Endodermal cell (in vitro differentiated cells): ENCODE data around the gene RSL24D1. TPM values are rescaled to one million over a fixed set of nuclear protein-coding genes. Genes with fewer than 3 reads are reported as not detected.

Experiments
- DNase-seq: peaks from one replicate; pipeline ENCODE4 v3.0.0-alpha.2; 2017
- H3K27ac ChIP-seq: 2 replicates; pipeline ENCODE4 v1.5.1; 2013; ENCODE audit warnings: mild to moderate bottlenecking, low read depth, low read length, moderate library complexity
- H3K27me3 ChIP-seq: 2 replicates; pipeline ENCODE4 v1.6.1; 2013; ENCODE audit warnings: mild to moderate bottlenecking, low read length, moderate library complexity; ENCODE audit not compliant: insufficient read depth, control insufficient read depth, poor library complexity, severe bottlenecking
- H3K36me3 ChIP-seq: 2 replicates; pipeline ENCODE4 v1.7.0; 2013; ENCODE audit warnings: mild to moderate bottlenecking, low read length, moderate library complexity; ENCODE audit not compliant: control insufficient read depth, insufficient read depth
- H3K4me1 ChIP-seq: one replicate; pipeline ENCODE4 v1.7.0; 2013; ENCODE audit warnings: low read length; ENCODE audit not compliant: control insufficient read depth, insufficient read depth
- H3K4me3 ChIP-seq: 2 replicates; pipeline ENCODE4 v1.5.1; 2013; ENCODE audit warnings: mild to moderate bottlenecking, low read length, moderate library complexity
- H3K9ac ChIP-seq: 2 replicates; pipeline ENCODE4 v1.6.1; 2013; ENCODE audit warnings: mild to moderate bottlenecking, low read length, moderate library complexity; ENCODE audit not compliant: poor library complexity, severe bottlenecking; ENCODE audit errors: extremely low read depth
- H3K9me3 ChIP-seq: 2 replicates; pipeline ENCODE4 v1.6.1; 2013; ENCODE audit warnings: mild to moderate bottlenecking, low read length, moderate library complexity; ENCODE audit not compliant: control insufficient read depth
- H3K27ac Mint-ChIP-seq: 2 replicates; pipeline ENCODE4 v1.8.0; 2020; ENCODE audit warnings: mixed read lengths
- H3K27me3 Mint-ChIP-seq: 2 replicates; pipeline ENCODE4 v1.8.0; 2021; ENCODE audit warnings: mild to moderate bottlenecking, mixed read lengths; ENCODE audit not compliant: insufficient read depth
- H3K36me3 Mint-ChIP-seq: 2 replicates; pipeline ENCODE4 v1.8.0; 2020; ENCODE audit warnings: low read depth, mixed read lengths
- H3K4me1 Mint-ChIP-seq: 2 replicates; pipeline ENCODE4 v1.8.0; 2020; ENCODE audit warnings: mixed read lengths
- H3K4me3 Mint-ChIP-seq: 2 replicates; pipeline ENCODE4 v1.8.0; 2020; ENCODE audit warnings: mild to moderate bottlenecking, moderate library complexity, mixed read lengths
- H3K9me3 Mint-ChIP-seq: 2 replicates; pipeline ENCODE4 v1.8.0; 2020; ENCODE audit warnings: mild to moderate bottlenecking, mixed read lengths
- WGBS, 2 experiments: methylation state at CpG; one replicate each; pipeline versions ENCODE4 v1.1.5 to v1.1.7; 2013; ENCODE audit warnings: missing lambda C conversion rate in 2 of 2, mixed read lengths in 1 of 2; ENCODE audit not compliant: insufficient coverage in 1 of 2, insufficient read length in 1 of 2; 5-methylcytosine and 5-hydroxymethylcytosine counted together
- total RNA-seq, 2 donors: library from RNA; stranded (reverse); fragmentation: NEBNext Ultra II Directional in 1 of 2; extraction: Animal tissue kit (Norgen Biotek cat#: 25700) in 1 of 2; gene quantifications; 2 replicates in 1 of 2; 3 replicates in 1 of 2; pipeline ENCODE4 v1.2.1, GENCODE V29; 2021
- TF ChIP-seq, protein P1 (sequence below): fragments of 200-600 bp; sonication (generic); conservative IDR thresholded peaks from 2 replicates; pipeline ENCODE4 v1.5.0; 2021; ENCODE audit warnings: antibody characterized with exemption, mild to moderate bottlenecking

The RSL24D1 gene
- total RNA-seq, 2 donors from 2014 or later, result 75.9 to 79.8 TPM

DNA sequence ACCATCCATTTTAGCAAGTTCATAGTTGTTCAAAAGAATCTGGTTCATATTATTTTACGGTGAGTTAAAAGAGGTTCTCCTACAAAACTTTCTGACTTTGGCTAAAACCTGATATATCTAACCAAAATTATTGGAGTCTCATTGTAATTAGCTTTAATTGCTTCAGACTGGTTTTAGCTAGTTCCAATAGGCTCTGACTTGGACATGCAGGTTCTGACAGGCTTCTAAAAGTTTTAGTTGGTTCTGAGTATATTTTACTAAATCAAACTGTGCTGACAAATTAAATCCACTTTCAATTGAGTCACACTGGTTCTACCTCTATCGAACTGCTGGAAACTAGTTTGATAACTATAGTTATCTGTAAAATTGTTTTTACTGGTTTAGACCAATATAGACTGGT is 42.1 kb upstream of the RSL24D1 start:
- Mint-ChIP-seq H3K27me3 (no peaks in the 10 kb centered on the region), H3K36me3 (no peaks in the 10 kb centered on the region), H3K4me3 (no peak overlapping the region), H3K4me1 (peaks cover 2% of the 10 kb centered on the region), H3K9me3 (no peaks in the 10 kb centered on the region), H3K27ac (no peak overlapping the region)
- Histone ChIP-seq H3K4me1 (no peaks in the 10 kb centered on the region), H3K9ac (no peak overlapping the region), H3K9me3 (no peaks in the 10 kb centered on the region), H3K27me3 (no peaks in the 10 kb centered on the region), H3K36me3 (no peaks in the 10 kb centered on the region), H3K27ac (no peak overlapping the region), H3K4me3 (no peak overlapping the region)
- DNase-seq, result no peak
- 100% methylated on average over 2 of the region's 2 CpGs; no CpG with 5 or more reads in 1 of the 2 experiments for WGBS, 2 experiments
- TF ChIP-seq, protein P1, sequence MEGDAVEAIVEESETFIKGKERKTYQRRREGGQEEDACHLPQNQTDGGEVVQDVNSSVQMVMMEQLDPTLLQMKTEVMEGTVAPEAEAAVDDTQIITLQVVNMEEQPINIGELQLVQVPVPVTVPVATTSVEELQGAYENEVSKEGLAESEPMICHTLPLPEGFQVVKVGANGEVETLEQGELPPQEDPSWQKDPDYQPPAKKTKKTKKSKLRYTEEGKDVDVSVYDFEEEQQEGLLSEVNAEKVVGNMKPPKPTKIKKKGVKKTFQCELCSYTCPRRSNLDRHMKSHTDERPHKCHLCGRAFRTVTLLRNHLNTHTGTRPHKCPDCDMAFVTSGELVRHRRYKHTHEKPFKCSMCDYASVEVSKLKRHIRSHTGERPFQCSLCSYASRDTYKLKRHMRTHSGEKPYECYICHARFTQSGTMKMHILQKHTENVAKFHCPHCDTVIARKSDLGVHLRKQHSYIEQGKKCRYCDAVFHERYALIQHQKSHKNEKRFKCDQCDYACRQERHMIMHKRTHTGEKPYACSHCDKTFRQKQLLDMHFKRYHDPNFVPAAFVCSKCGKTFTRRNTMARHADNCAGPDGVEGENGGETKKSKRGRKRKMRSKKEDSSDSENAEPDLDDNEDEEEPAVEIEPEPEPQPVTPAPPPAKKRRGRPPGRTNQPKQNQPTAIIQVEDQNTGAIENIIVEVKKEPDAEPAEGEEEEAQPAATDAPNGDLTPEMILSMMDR, result no peak

DNA sequence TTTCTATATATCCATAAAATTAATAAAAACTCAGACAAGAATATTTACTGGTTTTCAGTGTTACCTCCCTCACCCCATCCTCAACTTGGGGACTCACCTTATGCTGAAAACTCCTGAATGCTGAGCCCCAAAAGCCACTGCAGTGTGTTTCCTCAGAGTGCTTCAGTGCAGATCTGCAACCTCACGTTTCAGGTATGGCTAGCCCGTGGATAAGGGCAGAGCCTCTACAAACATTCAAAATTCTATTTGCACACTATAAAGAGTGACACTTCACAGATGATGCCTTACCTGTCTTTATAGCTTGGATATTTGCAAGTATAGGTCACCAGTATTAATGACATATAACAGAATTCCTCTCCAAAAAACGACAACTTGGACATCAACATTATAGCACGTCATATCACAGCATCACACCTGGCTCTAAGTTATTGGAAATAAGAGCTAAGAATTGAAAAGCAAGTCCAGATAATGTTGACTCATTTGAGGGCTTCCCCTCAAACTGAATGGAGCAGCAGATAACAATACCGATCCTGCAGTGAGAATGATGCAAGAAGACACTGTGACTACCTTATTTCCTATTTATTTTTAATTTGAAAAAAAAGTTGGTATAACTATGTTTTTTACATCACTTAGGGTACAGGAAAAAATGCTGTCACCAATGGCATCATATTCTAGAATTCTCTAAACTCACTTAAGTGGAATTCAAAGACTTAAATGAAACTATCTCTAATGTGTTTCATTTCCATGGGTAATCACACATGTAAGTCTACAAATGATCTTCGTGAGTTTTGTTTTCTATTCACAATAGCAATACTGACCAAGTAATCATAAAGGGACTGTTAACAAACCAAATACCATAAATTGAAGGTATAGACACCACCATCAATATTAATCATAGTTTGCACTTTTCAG is 40.7 kb upstream of the RSL24D1 start:
- no peaks in the 10 kb centered on the region for H3K9me3 Mint-ChIP-seq

DNA sequence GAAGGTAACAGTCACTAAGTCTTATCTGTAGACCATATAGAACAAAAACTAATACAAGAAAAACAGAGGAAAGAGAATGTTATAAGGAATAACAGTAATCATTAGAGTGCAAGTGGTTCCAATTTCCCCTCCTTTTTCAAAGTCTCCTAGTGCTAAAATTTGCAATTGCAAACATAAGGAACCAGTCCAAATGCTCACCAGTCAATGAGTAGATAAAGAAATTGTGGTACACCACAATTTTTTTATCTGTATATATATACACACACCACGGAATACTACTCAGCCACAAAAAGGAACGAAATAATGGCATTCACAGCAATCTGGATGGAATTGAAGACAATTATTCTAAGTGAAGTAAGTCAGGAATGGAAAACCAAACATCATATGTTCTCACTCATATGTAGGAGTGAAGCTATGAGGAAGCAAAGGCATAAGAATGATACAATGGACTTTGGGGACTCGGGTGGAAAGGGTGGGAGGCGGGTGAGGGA is 38.9 kb upstream of the RSL24D1 start:
- H3K27ac ChIP-seq, result no peak overlapping the region
- H3K4me3 ChIP-seq, result no peak overlapping the region
- H3K4me1 ChIP-seq, result no peaks in the 10 kb centered on the region
- DNase-seq, result no peak
- no peaks in the 10 kb centered on the region for H3K27me3 ChIP-seq
- no peaks in the 10 kb centered on the region for H3K9me3 ChIP-seq
- Mint-ChIP-seq H3K9me3 (no peaks in the 10 kb centered on the region), H3K36me3 (no peaks in the 10 kb centered on the region), H3K27ac (no peak overlapping the region), H3K27me3 (no peaks in the 10 kb centered on the region), H3K4me3 (no peak overlapping the region), H3K4me1 (no peaks in the 10 kb centered on the region)
- H3K36me3 ChIP-seq, result no peaks in the 10 kb centered on the region
- H3K9ac ChIP-seq, result no peak overlapping the region
- WGBS, 2 experiments, result 96% methylated on average over 4 of the region's 4 CpGs; no CpG with 5 or more reads in 1 of the 2 experiments
- TF ChIP-seq, protein P1, result no peak

More for the DNA sequence above, 40.7 kb upstream of the RSL24D1 start:
- no peaks in the 10 kb centered on the region for H3K36me3 ChIP-seq
- H3K27me3 ChIP-seq, result no peaks in the 10 kb centered on the region
- WGBS, 2 experiments, result 71 to 93% methylated on average over 1 to 6 of the region's 6 CpGs
- H3K9me3 ChIP-seq, result no peaks in the 10 kb centered on the region
- no peaks in the 10 kb centered on the region for H3K36me3 Mint-ChIP-seq
- H3K4me1 Mint-ChIP-seq, result peaks cover 2% of the 10 kb centered on the region
- H3K27me3 Mint-ChIP-seq, result no peaks in the 10 kb centered on the region
- no peak overlapping the region for H3K4me3 ChIP-seq
- no peak for DNase-seq
- H3K27ac ChIP-seq, result no peak overlapping the region
- H3K4me1 ChIP-seq, result no peaks in the 10 kb centered on the region
- no peak overlapping the region for H3K9ac ChIP-seq
- no peak overlapping the region for H3K4me3 Mint-ChIP-seq
- no peak overlapping the region for H3K27ac Mint-ChIP-seq
- TF ChIP-seq, protein P1, result no peak
